ENCODE data around the gene SYCE1L. TPM values are rescaled to one million over a fixed set of nuclear protein-coding genes. Genes with fewer than 3 reads are reported as not detected.
A peak's percentile ranks its signal among the peaks of the same experiment; 100 is the strongest.

The SYCE1L gene
- polyA plus RNA-seq, 1 donor from 2014 or later, result 1.1 TPM

GRCh38 chr16:77190478-77191258 lies 8.5 kb upstream of the SYCE1L start, which contains the start of gene MON1B:
Gene MON1B (plus strand): TSS chr16:77191190. CDS start chr16:77191486, 296 bp downstream.
- Mint-ChIP-seq H3K9me3 (no peaks in the 10 kb centered on the region), H3K4me3 (peak within 1 kb of the TSS; percentile 96 to 100 (median 99)), H3K27me3 (peaks cover 2% of the 10 kb centered on the region), H3K4me1 (peaks cover 29 to 34% (median 31%) of the 10 kb centered on the region in 3 donors), H3K27ac (peak within 1 kb of the TSS; percentile 94 to 100 (median 100)), H3K36me3 (peaks cover 7% of the 10 kb centered on the region)

DNA sequence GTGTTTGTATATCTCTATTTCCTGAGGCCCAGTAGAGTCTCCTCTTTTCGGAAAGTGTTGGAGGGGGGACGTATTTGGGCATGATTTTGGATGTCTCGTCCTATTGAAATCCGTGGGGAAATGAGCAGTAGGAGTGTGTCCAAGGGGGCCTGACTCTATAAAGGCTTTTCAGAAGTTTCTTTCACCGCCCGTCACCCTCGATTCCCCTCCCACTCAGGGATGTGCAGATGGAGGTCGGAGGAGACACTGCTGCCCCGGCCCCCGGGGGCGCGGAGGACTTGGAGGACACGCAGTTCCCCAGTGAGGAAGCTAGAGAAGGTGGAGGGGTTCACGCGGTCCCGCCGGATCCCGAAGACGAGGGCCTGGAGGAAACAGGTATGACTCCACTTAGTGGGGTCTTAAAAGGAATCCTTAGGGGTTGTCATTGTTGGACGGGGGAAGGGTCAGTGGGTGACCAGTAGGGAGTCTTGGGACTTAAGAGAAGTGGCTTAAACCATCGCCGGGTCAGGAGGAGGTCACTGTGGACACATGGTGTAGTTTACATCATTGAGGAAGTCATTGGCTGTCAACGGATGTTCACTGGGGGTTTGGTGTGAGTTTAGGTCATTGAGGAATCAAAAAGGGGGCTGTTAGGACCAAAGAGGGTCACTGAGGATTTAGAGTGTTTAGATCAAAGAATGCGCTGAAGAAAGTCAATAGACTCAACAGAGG lies 7.8 kb upstream of the SYCE1L start:
- Mint-ChIP-seq H3K4me3 (peak overlapping the region; percentile 96 to 100 (median 99)), H3K9me3 (no peaks in the 10 kb centered on the region), H3K27me3 (no peaks in the 10 kb centered on the region), H3K36me3 (peaks cover 7% of the 10 kb centered on the region), H3K27ac (peak overlapping the region; percentile 94 to 100 (median 100)), H3K4me1 (peaks cover 29 to 34% (median 31%) of the 10 kb centered on the region in 3 donors)

DNA sequence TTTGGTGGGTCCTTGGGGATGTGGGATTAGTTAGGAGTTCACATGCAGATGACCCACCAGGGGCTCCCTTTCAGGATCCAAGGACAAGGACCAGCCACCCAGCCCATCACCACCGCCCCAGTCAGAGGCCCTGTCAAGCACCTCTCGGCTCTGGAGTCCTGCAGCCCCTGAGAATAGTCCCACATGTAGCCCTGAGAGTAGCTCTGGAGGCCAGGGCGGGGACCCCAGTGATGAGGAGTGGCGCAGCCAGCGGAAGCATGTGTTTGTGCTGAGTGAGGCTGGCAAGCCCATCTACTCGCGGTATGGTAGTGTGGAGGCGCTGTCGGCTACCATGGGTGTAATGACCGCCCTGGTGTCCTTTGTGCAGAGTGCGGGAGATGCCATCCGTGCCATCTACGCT lies 5.8 kb upstream of the SYCE1L start:
- no peaks in the 10 kb centered on the region for H3K9me3 Mint-ChIP-seq
- no peaks in the 10 kb centered on the region for H3K27me3 Mint-ChIP-seq
- H3K4me3 Mint-ChIP-seq, result peak overlapping the region in 1 of 4 donors; percentile 96
- H3K36me3 Mint-ChIP-seq, result peaks cover 7% of the 10 kb centered on the region
- H3K27ac Mint-ChIP-seq, result peak overlapping the region in 2 of 3 donors; percentile 86 to 94
- H3K4me1 Mint-ChIP-seq, result peaks cover 29 to 34% (median 31%) of the 10 kb centered on the region in 3 donors

DNA sequence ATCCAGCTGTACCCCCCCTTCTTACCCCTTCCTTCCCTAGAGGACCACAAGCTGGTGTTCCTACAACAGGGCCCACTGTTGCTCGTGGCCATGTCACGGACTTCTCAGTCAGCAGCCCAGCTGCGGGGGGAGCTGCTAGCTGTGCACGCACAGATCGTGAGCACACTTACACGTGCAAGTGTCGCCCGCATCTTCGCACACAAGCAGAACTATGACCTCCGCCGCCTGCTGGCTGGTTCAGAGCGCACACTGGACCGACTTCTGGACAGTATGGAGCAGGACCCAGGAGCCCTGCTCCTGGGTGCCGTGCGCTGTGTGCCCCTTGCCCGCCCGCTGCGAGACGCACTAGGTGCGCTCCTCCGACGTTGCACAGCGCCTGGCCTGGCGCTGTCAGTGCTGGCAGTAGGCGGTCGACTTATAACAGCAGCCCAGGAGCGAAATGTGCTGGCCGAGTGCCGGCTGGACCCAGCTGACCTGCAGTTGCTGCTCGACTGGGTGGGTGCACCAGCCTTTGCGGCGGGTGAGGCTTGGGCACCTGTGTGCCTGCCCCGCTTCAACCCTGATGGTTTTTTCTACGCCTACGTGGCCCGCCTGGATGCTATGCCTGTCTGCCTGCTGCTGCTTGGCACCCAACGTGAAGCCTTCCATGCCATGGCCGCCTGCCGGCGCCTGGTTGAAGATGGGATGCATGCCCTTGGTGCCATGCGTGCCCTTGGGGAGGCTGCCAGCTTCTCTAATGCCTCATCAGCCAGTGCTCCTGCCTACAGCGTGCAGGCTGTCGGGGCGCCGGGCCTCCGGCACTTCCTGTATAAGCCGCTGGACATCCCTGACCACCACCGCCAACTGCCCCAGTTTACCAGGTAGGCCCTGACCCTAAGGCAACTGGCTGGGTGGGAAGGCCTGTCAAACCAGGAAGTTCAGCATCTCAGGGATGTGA lies 4.6 kb upstream of the SYCE1L start:
- no peak overlapping the region for H3K27ac Mint-ChIP-seq
- H3K9me3 Mint-ChIP-seq, result no peaks in the 10 kb centered on the region
- H3K4me3 Mint-ChIP-seq, result peak overlapping the region in 2 of 4 donors; percentile 16 to 51
- no peaks in the 10 kb centered on the region for H3K27me3 Mint-ChIP-seq
- H3K4me1 Mint-ChIP-seq, result peaks cover 24 to 25% (median 24%) of the 10 kb centered on the region in 3 donors
- H3K36me3 Mint-ChIP-seq, result peaks cover 7% of the 10 kb centered on the region

- H3K27me3 Mint-ChIP-seq, result no peaks in the 10 kb centered on the region
- H3K36me3 Mint-ChIP-seq, result peaks cover 7% of the 10 kb centered on the region
- H3K4me1 Mint-ChIP-seq, result peaks cover 24 to 25% (median 24%) of the 10 kb centered on the region in 3 donors
- peak overlapping the region in 1 of 4 donors; percentile 27 for H3K4me3 Mint-ChIP-seq
- H3K9me3 Mint-ChIP-seq, result no peaks in the 10 kb centered on the region
- H3K27ac Mint-ChIP-seq, result no peak overlapping the region
Measured at GRCh38 chr16:77195411-77195810, 3.8 kb upstream of the SYCE1L start.

- peaks cover 4 to 10% (median 6%) of the 10 kb centered on the region in 3 donors for H3K4me1 Mint-ChIP-seq
- H3K4me3 Mint-ChIP-seq, result peak overlapping the region in 1 of 4 donors; percentile 21
- no peak overlapping the region for H3K27ac Mint-ChIP-seq
- H3K36me3 Mint-ChIP-seq, result no peaks in the 10 kb centered on the region
- H3K9me3 Mint-ChIP-seq, result no peaks in the 10 kb centered on the region
- no peaks in the 10 kb centered on the region for H3K27me3 Mint-ChIP-seq
Measured at GRCh38 chr16:77197747-77198146, 1.5 kb upstream of the SYCE1L start.

- Mint-ChIP-seq H3K9me3 (no peaks in the 10 kb centered on the region), H3K4me1 (peaks cover 0 to under 1% (median 0%) of the 10 kb centered on the region in 3 donors), H3K4me3 (no peak overlapping the region), H3K27me3 (no peaks in the 10 kb centered on the region), H3K27ac (peak overlapping the region in 1 of 3 donors; percentile 14), H3K36me3 (no peaks in the 10 kb centered on the region)
Measured at GRCh38 chr16:77206533-77206932, 7.3 kb downstream of the SYCE1L start.

DNA sequence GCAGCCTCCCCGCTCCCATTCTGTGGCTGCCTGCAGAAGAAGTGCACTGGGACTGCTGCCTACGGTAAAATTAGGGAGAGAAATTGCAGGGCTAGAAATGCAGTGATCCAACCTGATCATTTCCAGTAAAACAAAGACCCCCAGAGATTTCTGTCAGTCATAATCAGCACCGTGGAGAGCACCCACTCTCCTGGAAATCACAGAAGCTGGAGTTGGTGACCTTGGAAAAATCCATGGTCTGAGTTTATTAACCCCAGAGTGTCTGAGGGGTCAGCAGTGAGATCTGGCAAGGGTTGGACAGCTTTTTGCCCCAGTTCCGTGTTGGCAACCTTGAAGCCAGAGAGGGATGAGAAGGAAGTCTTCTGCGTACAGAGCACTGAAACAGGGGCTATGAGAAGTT lies 7.8 kb downstream of the SYCE1L start:
- Mint-ChIP-seq H3K4me1 (peaks cover 0 to 3% (median 0%) of the 10 kb centered on the region in 3 donors), H3K27ac (no peak overlapping the region), H3K4me3 (no peak overlapping the region)

DNA sequence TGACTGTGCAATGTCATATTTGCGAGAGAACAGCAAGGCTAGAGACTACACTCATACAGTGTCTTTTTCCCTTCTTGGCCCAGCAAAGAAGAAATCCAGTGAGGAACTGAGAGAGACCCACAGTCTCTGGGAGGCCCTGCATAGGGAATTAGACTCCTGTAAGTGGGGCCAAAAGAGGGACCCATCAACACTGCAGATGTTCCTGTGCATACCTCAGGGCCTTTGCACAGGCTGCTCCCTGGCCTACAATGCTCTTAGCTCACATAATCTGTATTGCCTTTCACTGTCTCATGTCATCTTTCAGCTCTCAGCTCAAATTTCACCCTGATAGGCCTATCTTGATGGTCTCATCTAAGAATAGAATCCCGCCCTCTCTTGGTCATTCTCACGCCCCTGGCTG lies 9.2 kb downstream of the SYCE1L start:
- H3K27ac Mint-ChIP-seq, result no peak overlapping the region
- H3K4me3 Mint-ChIP-seq, result peak overlapping the region in 1 of 4 donors; percentile 15
- H3K27me3 Mint-ChIP-seq, result no peaks in the 10 kb centered on the region
- no peaks in the 10 kb centered on the region for H3K36me3 Mint-ChIP-seq
- H3K4me1 Mint-ChIP-seq, result peaks cover 0 to 6% (median 1%) of the 10 kb centered on the region in 3 donors
- no peaks in the 10 kb centered on the region for H3K9me3 Mint-ChIP-seq

More for the DNA sequence above, 7.8 kb downstream of the SYCE1L start:
- Mint-ChIP-seq H3K27me3 (no peaks in the 10 kb centered on the region), H3K9me3 (no peaks in the 10 kb centered on the region), H3K36me3 (no peaks in the 10 kb centered on the region)

- H3K27me3 Mint-ChIP-seq, result no peaks in the 10 kb centered on the region
- H3K4me3 Mint-ChIP-seq, result peak overlapping the region; percentile 81 to 96 (median 90)
- no peaks in the 10 kb centered on the region for H3K36me3 Mint-ChIP-seq
- H3K9me3 Mint-ChIP-seq, result no peaks in the 10 kb centered on the region
- peaks cover 0 to 6% (median 1%) of the 10 kb centered on the region in 3 donors for H3K4me1 Mint-ChIP-seq
- H3K27ac Mint-ChIP-seq, result peak overlapping the region in 1 of 3 donors; percentile 58
Measured at GRCh38 chr16:77211880-77212740, 12.9 kb downstream of the SYCE1L start.

DNA sequence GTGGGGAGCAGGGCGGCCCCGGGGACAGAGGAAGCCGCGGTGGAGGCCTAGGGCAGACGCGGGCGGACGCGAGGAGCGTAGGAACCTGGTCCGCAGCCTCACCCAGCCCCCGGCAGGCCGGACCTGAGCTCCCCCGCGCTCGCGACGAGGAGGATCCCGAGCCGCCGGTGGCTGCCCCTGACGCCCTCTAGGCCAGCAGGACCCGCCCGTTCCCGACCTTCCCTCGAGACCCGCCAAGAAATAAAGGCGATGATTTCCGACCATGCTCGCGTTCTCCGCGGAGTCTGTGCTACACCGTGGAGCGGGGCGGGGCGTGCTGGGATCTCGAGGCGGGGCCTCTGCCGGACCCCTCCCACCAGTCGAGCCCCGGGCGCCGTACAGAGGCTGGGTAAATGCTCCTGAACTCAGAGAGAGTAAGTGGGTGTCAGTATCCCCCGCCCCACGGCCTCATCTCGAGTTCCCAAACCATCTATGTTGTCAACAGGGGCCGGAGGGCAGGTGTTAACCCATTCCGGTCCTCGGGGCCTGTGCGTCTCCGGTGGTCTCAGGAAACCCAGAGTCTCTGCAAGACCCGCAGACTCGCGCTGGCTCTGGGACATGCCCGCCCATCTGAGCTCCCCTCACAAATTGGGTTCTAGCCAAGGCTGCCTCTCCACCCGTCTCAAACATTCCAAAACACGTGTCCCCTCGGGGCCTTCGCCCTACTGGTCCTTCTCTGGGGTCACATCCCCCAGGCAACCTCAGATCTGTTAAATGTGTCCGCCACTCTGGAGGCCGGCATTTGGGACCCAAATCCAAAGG lies 13.7 kb downstream of the SYCE1L start:
- peaks cover 0 to 6% (median 1%) of the 10 kb centered on the region in 3 donors for H3K4me1 Mint-ChIP-seq
- no peaks in the 10 kb centered on the region for H3K36me3 Mint-ChIP-seq
- H3K27me3 Mint-ChIP-seq, result no peaks in the 10 kb centered on the region
- no peak overlapping the region for H3K27ac Mint-ChIP-seq
- peak overlapping the region; percentile 81 to 96 (median 86) for H3K4me3 Mint-ChIP-seq
- no peaks in the 10 kb centered on the region for H3K9me3 Mint-ChIP-seq

- H3K27me3 Mint-ChIP-seq, result no peaks in the 10 kb centered on the region
- H3K36me3 Mint-ChIP-seq, result no peaks in the 10 kb centered on the region
- H3K27ac Mint-ChIP-seq, result no peak overlapping the region
- peaks cover 0 to 6% (median 1%) of the 10 kb centered on the region in 3 donors for H3K4me1 Mint-ChIP-seq
- peak overlapping the region; percentile 81 to 96 (median 86) for H3K4me3 Mint-ChIP-seq
- no peaks in the 10 kb centered on the region for H3K9me3 Mint-ChIP-seq
Measured at GRCh38 chr16:77213542-77214106, 14.4 kb downstream of the SYCE1L start.
